NCI-H2196 treated with DMSO at 0.1 percent for 48 hours (cell line): Measurements from ENCODE around the gene UTRN.

ENCODE experiments used
- DNase-seq: peaks from one replicate; lab custom pipeline; 2025; ENCODE audit not compliant: unreplicated experiment; lab: John Stamatoyannopoulos, UW

UTRN gene

GRCh38 chr6:144284783-144285547, at the start of gene UTRN:
Gene UTRN (plus strand): TSS chr6:144285335. CDS start chr6:144291829, 6,494 bp downstream.
- DNase-seq, result no peak

- no peak for DNase-seq
These were observed 40.4 kb upstream of the UTRN start for GRCh38 chr6:144244688-144245087.

- DNase-seq, result no peak
These were observed 38.1 kb upstream of the UTRN start for GRCh38 chr6:144246988-144247387.

- no peak for DNase-seq
These were observed 37.1 kb upstream of the UTRN start for GRCh38 chr6:144248003-144248402.

- no peak for DNase-seq
These were observed 36.4 kb upstream of the UTRN start for GRCh38 chr6:144248476-144249301.

GRCh38 chr6:144250276-144250675, 34.9 kb upstream of the UTRN start:
- no peak for DNase-seq

- DNase-seq, result no peak
These were observed 32.9 kb upstream of the UTRN start for GRCh38 chr6:144252259-144252658.

GRCh38 chr6:144259986-144260385, 25.1 kb upstream of the UTRN start:
- no peak for DNase-seq

GRCh38 chr6:144262470-144263369, 22.4 kb upstream of the UTRN start:
- no peak for DNase-seq

GRCh38 chr6:144263786-144264185, 21.3 kb upstream of the UTRN start:
- no peak for DNase-seq

- no peak for DNase-seq
These were observed 20.7 kb upstream of the UTRN start for GRCh38 chr6:144264270-144265060.

- no peak for DNase-seq
These were observed 20.1 kb upstream of the UTRN start for GRCh38 chr6:144265061-144265357.

- DNase-seq, result no peak
These were observed 19.7 kb upstream of the UTRN start for GRCh38 chr6:144265390-144265789.

- DNase-seq, result no peak
These were observed 19.0 kb upstream of the UTRN start for GRCh38 chr6:144266091-144266649.

- no peak for DNase-seq
These were observed 16.3 kb upstream of the UTRN start for GRCh38 chr6:144268794-144269349.

- no peak for DNase-seq
These were observed 8.0 kb upstream of the UTRN start for GRCh38 chr6:144277174-144277573.

GRCh38 chr6:144277605-144278227, 7.4 kb upstream of the UTRN start:
- DNase-seq, result no peak

- DNase-seq, result no peak
These were observed 6.3 kb upstream of the UTRN start for GRCh38 chr6:144278659-144279314.
